SK-N-MC (cell line): ENCODE results near the gene PARD3B.

ENCODE experiments used
- DNase-seq: peaks from one replicate; pipeline ENCODE4 v3.0.0-alpha.2; 2011; ENCODE audit warnings: low read depth, low spot score
- H3K27ac ChIP-seq: fragments of 200-600 bp; sonication (generic); 2 replicates; pipeline ENCODE4 v1.5.1; 2016; ENCODE audit warnings: mixed run types
- H3K36me3 ChIP-seq: fragments of 200-600 bp; sonication (generic); 2 replicates; pipeline ENCODE4 v1.6.1; 2017; ENCODE audit warnings: antibody characterized with exemption, low read length, mixed read lengths; ENCODE audit not compliant: insufficient read depth
- H3K4me3 ChIP-seq: fragments of 200-600 bp; sonication (generic); 2 replicates; pipeline ENCODE4 v1.5.1; 2016
- H3K9ac ChIP-seq: fragments of 200-600 bp; sonication (generic); 2 replicates; pipeline ENCODE4 v1.8.0; 2017; ENCODE audit warnings: mixed run types, mixed read lengths; ENCODE audit not compliant: insufficient read length
- H3K9me3 ChIP-seq: fragments of 200-600 bp; sonication (generic); 2 replicates; pipeline ENCODE4 v1.6.1; 2017; ENCODE audit warnings: low read depth, mild to moderate bottlenecking, antibody characterized with exemption, low read length, moderate library complexity, mixed read lengths
- EZH2 ChIP-seq: fragments of 200-600 bp; sonication (generic); IDR thresholded peaks from one replicate; pipeline ENCODE4 v1.6.1; 2017; ENCODE audit warnings: antibody characterized with exemption
- FOXP2 ChIP-seq: optimal IDR thresholded peaks from 2 replicates; pipeline ENCODE3; 2011; ENCODE audit warnings: mild to moderate bottlenecking, moderate library complexity; ENCODE audit not compliant: insufficient read depth; ENCODE audit errors: extremely low read length, control extremely low read depth
- POLR2AphosphoS5 ChIP-seq: IDR thresholded peaks from 2 replicates; pipeline ENCODE4 v1.6.1; 2012; ENCODE audit warnings: mild to moderate bottlenecking, low read depth, low read length, borderline replicate concordance

Gene PARD3B

GRCh38 chr2:204538182-204539018, 6.9 kb upstream of the PARD3B start:
- no peak for DNase-seq
- H3K27ac ChIP-seq, result peak overlapping the region; percentile 54; the same call in 1 of the 2 replicates
- TF ChIP-seq EZH2 (no peak), POLR2AphosphoS5 (no peak), FOXP2 (no peak)
- peak overlapping the region; percentile 73 for H3K4me3 ChIP-seq
- H3K36me3 ChIP-seq, result no peaks in the 10 kb centered on the region
- H3K9me3 ChIP-seq, result no peaks in the 10 kb centered on the region
- peak overlapping the region; percentile 49 for H3K9ac ChIP-seq

GRCh38 chr2:204539019-204539385, 6.3 kb upstream of the PARD3B start:
- Histone ChIP-seq H3K9me3 (no peaks in the 10 kb centered on the region), H3K4me3 (peak overlapping the region; percentile 73), H3K36me3 (no peaks in the 10 kb centered on the region), H3K9ac (no peak overlapping the region), H3K27ac (no peak overlapping the region; the same call in 1 of the 2 replicates)
- TF ChIP-seq POLR2AphosphoS5 (no peak), EZH2 (no peak), FOXP2 (no peak)
- no peak for DNase-seq

GRCh38 chr2:204541637-204542036, 3.6 kb upstream of the PARD3B start:
- no peak for TF ChIP-seq FOXP2
- TF ChIP-seq POLR2AphosphoS5, result no peak
- TF ChIP-seq EZH2, result no peak
- DNase-seq, result no peak
- no peak overlapping the region for H3K27ac ChIP-seq
- H3K36me3 ChIP-seq, result no peaks in the 10 kb centered on the region
- H3K4me3 ChIP-seq, result no peak overlapping the region
- no peak overlapping the region for H3K9ac ChIP-seq
- no peaks in the 10 kb centered on the region for H3K9me3 ChIP-seq

DNA sequence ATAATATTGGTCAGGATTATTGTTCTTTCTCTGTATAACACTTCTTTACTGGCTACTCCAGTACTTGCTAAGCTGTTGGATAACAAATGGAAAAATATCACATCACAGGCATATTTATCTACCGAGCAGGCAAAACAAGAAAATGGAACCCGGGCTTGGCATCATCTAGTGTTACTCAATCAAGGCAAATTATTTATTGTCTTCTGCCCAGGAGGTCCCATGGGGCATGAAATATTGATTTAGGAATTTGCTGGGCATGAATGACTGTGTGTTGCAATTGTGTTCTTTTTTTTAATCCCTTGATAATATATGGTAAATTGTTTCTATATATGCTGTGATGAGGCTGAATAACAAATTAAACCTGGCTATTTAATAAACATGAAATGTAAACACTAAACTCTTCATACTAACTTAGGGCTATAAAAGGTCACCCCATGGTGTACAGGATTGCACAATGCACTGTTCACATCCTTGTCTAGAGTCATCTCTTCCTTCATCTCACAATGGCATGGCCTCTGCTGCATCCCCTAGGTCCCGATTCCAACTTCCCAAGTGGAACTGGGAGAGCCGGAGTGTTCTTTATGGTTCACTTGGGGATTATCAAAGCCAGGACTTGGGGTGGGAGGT, 2.2 kb upstream of the PARD3B start:
- TF ChIP-seq FOXP2 (no peak), POLR2AphosphoS5 (no peak), EZH2 (no peak)
- Histone ChIP-seq H3K36me3 (no peaks in the 10 kb centered on the region), H3K4me3 (no peak overlapping the region), H3K27ac (no peak overlapping the region), H3K9me3 (no peaks in the 10 kb centered on the region), H3K9ac (no peak overlapping the region)
- no peak for DNase-seq

DNA sequence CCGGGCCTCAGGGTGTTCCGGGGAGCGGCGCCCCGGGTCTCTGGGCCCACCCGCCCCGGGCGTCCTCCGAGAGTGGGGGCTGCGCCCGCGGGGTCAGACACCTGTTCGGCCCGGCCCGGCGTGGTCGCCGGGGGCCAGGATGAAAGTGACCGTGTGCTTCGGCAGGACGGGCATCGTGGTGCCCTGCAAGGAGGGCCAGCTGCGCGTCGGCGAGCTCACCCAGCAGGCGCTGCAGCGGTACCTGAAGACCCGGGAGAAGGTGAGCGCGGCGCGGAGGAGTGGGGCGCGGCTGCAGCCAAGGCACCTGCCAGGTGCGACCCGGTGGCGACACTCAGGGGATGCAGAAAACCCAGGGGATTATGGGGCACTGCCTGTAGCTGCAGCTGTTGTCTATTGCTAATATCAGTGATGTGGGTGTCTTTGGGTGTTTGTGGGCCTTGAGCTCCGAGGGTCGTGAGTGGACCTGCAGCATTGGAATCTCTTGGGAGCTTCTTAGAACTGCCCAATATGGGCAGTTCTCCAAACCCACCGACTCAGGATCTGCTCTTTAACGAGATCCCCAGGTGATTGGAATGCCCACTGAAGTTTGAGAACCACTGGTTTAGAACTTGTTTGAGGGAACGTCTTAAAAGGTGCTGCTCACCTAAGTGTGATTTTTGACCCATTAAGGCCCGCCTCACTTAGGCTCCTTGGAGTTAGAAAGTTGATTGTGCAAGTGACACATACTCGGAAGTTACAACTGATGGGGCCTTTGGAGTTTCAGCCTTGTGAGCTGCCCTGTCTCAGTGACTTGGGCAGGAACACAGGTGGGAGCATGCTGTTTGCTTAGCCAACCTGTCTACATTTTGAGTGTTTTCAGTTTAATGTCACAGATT, 823 bp downstream of the PARD3B start:
- no peaks in the 10 kb centered on the region for H3K36me3 ChIP-seq
- TF ChIP-seq FOXP2 (no peak), POLR2AphosphoS5 (no peak), EZH2 (no peak)
- no peaks in the 10 kb centered on the region for H3K9me3 ChIP-seq
- no peak overlapping the region for H3K27ac ChIP-seq
- peak overlapping the region; percentile 89 for H3K4me3 ChIP-seq
- DNase-seq, result no peak
- peak overlapping the region; percentile 82 for H3K9ac ChIP-seq

DNA sequence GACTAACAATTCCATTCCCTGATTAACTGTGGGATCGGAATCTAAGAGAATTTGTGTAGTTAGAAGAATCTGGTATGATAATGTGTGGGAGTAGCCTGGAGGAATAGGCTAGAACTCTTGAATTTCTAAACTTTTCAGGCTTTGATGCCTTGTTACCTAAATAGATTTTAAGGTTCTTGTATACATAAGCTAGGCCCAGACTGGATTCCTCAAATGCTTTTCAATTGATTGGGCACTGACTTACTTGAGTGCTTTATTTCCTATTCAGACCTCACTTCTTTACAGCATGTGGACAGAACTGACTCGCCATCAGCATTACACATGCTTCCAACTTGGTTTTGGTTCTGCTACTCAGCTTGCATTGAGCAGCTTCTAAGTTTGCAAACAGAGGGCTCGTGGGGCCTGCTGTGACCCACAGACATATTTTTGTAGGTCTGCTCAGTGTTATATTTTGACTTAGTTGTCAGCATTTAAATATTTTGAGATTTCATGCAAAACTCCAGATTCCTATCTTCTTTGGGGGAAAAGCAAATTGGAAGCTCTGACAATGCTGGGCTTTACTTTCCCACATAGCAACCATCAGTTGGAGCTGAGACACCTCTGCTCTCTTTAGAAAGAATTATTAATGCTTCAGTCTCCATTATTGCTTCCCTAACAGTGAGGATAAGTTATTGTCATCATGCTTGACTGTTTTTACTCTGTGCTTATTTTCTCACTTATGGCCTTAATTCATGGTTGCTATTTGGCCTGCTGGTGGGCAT, 5.7 kb downstream of the PARD3B start:
- H3K36me3 ChIP-seq, result no peaks in the 10 kb centered on the region
- TF ChIP-seq EZH2 (no peak), POLR2AphosphoS5 (no peak), FOXP2 (no peak)
- no peaks in the 10 kb centered on the region for H3K9me3 ChIP-seq
- no peak for DNase-seq
- H3K9ac ChIP-seq, result no peak overlapping the region
- H3K27ac ChIP-seq, result no peak overlapping the region
- H3K4me3 ChIP-seq, result no peak overlapping the region

- no peak for DNase-seq
- no peak overlapping the region for H3K9ac ChIP-seq
- no peaks in the 10 kb centered on the region for H3K36me3 ChIP-seq
- TF ChIP-seq EZH2, result no peak
- no peak for TF ChIP-seq FOXP2
- no peak for TF ChIP-seq POLR2AphosphoS5
- no peaks in the 10 kb centered on the region for H3K9me3 ChIP-seq
- no peak overlapping the region for H3K27ac ChIP-seq
- H3K4me3 ChIP-seq, result no peak overlapping the region
These were observed 6.2 kb downstream of the PARD3B start for GRCh38 chr2:204551512-204551863.
